Stimulated activated CD8-positive, alpha-beta memory T cell treated with anti-CD3 and anti-CD28 coated beads, Interleukin-4, amount 100 ng/mL, for 48 hours (primary cell): ENCODE results near the gene BANP.
"Not testable (repeated sequence)": the region's sequence is repeated elsewhere in the genome, so short reads cannot be mapped to it uniquely, and the experiment has no call there.

ENCODE experiments used
- DNase-seq: peaks from one replicate; pipeline ENCODE4 v3.0.0-alpha.2; 2020

BANP gene

GRCh38 chr16:88109726-88110621 is 158.7 kb downstream of the BANP start:
- DNase-seq, result not testable (repeated sequence)

- not testable (repeated sequence) for DNase-seq
Observed at GRCh38 chr16:88110875-88111494, 159.8 kb downstream of the BANP start.

- DNase-seq, result not testable (repeated sequence)
Observed at GRCh38 chr16:88111976-88112375, 160.7 kb downstream of the BANP start.

- DNase-seq, result no peak
Observed at GRCh38 chr16:88113545-88114045, 162.4 kb downstream of the BANP start.

- not testable (repeated sequence) for DNase-seq
Observed at GRCh38 chr16:88114541-88115228, 163.5 kb downstream of the BANP start.

GRCh38 chr16:88116121-88116520 is 164.9 kb downstream of the BANP start:
- no peak for DNase-seq

- DNase-seq, result no peak
Observed at GRCh38 chr16:88117476-88117868, 166.2 kb downstream of the BANP start.

- DNase-seq, result no peak
Observed at GRCh38 chr16:88118376-88118775, 167.1 kb downstream of the BANP start.

GRCh38 chr16:88118852-88119741 is 167.9 kb downstream of the BANP start:
- not testable (repeated sequence) for DNase-seq

GRCh38 chr16:88119881-88120751 is 168.9 kb downstream of the BANP start:
- DNase-seq, result not testable (repeated sequence)

GRCh38 chr16:88120812-88121211 is 169.6 kb downstream of the BANP start:
- DNase-seq, result no peak

- not testable (repeated sequence) for DNase-seq
Observed at GRCh38 chr16:88121391-88121790, 170.2 kb downstream of the BANP start.

- DNase-seq, result no peak
Observed at GRCh38 chr16:88121886-88122580, 170.8 kb downstream of the BANP start.
